ENCODE results near the gene CRABP2. TPM values are rescaled to one million over a fixed set of nuclear protein-coding genes. Genes with fewer than 3 reads are reported as not detected.
A peak's percentile ranks its signal among the peaks of the same experiment; 100 is the strongest.

CRABP2 gene
- total and polyA plus RNA-seq, 2 of the 13 experiments (the other 11 are each of a cell fraction or from before 2014, with no cell fraction given): 0.40 to 0.60 TPM

DNA sequence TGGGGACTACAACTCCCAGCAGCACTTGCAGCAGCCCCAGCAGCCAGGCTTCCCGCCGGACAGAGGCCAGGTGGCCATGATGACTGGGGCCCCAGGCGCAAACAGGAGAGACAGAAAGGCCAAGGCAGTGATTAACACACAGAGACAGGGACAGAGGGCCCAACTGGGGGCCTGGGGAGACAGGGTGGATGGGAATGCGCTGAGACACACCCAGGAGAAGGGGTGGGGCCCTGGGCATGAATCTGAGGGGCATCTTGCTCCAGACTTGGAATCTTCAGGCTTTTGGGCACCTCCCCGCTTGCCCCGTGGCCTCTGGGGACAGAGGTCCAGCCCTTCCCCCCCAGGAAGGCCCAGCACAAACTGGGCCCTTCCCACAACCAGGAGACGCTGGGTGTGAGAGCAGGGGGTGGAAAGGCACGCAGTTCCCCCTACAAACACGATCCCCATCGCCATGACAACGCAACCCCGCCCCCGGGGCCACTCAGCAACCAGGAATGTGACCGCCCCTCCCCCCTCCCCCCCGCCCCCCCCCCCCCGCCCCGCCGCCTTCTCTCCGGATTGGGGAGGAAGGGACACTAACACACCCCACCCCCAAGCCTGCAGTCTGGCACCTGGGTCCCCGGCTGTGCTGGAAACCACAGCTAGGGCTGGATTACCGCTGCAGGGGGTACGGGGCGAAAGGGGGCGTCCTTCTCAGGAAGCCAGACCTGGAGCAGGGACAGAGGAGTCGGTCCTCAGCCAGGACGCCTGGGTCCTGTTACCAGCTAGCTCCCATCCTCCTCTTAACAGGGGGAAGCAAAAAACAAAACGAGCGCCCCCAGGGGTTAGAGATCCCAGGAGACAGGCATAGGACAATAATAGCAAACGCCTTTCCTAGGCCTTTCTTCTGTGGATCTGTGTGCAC, 41.6 kb upstream of the CRABP2 start (continued):
- TF ChIP-seq, protein P1, sequence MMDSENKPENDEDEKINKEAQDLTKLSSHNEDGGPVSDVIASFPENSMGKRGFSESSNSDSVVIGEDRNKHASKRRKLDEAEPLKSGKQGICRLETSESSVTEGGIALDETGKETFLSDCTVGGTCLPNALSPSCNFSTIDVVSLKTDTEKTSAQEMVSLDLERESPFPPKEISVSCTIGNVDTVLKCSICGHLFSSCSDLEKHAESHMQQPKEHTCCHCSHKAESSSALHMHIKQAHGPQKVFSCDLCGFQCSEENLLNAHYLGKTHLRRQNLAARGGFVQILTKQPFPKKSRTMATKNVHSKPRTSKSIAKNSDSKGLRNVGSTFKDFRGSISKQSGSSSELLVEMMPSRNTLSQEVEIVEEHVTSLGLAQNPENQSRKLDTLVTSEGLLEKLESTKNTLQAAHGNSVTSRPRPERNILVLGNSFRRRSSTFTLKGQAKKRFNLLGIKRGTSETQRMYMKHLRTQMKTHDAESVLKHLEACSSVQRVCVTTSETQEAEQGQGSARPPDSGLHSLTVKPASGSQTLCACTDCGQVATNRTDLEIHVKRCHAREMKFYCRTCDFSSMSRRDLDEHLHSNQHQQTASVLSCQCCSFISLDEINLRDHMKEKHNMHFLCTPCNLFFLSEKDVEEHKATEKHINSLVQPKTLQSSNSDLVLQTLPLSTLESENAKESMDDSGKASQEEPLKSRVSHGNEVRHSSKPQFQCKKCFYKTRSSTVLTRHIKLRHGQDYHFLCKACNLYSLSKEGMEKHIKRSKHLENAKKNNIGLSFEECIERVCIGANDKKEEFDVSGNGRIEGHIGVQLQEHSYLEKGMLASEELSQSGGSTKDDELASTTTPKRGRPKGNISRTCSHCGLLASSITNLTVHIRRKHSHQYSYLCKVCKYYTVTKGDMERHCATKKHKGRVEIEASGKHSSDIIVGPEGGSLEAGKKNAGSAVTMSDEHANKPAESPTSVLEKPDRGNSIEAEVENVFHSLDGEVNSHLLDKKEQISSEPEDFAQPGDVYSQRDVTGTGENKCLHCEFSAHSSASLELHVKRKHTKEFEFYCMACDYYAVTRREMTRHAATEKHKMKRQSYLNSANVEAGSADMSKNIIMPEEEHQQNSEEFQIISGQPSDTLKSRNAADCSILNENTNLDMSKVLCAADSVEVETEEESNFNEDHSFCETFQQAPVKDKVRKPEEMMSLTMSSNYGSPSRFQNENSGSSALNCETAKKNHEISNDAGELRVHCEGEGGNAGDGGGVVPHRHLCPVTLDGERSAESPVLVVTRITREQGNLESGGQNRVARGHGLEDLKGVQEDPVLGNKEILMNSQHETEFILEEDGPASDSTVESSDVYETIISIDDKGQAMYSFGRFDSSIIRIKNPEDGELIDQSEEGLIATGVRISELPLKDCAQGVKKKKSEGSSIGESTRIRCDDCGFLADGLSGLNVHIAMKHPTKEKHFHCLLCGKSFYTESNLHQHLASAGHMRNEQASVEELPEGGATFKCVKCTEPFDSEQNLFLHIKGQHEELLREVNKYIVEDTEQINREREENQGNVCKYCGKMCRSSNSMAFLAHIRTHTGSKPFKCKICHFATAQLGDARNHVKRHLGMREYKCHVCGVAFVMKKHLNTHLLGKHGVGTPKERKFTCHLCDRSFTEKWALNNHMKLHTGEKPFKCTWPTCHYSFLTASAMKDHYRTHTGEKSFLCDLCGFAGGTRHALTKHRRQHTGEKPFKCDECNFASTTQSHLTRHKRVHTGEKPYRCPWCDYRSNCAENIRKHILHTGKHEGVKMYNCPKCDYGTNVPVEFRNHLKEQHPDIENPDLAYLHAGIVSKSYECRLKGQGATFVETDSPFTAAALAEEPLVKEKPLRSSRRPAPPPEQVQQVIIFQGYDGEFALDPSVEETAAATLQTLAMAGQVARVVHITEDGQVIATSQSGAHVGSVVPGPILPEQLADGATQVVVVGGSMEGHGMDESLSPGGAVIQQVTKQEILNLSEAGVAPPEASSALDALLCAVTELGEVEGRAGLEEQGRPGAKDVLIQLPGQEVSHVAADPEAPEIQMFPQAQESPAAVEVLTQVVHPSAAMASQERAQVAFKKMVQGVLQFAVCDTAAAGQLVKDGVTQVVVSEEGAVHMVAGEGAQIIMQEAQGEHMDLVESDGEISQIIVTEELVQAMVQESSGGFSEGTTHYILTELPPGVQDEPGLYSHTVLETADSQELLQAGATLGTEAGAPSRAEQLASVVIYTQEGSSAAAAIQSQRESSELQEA (CRISPR knock-in tag; IDR thresholded peaks at IDR 0.05; ENCODE audit: not compliant biosample characterization): no peak
- TF ChIP-seq, protein P2, sequence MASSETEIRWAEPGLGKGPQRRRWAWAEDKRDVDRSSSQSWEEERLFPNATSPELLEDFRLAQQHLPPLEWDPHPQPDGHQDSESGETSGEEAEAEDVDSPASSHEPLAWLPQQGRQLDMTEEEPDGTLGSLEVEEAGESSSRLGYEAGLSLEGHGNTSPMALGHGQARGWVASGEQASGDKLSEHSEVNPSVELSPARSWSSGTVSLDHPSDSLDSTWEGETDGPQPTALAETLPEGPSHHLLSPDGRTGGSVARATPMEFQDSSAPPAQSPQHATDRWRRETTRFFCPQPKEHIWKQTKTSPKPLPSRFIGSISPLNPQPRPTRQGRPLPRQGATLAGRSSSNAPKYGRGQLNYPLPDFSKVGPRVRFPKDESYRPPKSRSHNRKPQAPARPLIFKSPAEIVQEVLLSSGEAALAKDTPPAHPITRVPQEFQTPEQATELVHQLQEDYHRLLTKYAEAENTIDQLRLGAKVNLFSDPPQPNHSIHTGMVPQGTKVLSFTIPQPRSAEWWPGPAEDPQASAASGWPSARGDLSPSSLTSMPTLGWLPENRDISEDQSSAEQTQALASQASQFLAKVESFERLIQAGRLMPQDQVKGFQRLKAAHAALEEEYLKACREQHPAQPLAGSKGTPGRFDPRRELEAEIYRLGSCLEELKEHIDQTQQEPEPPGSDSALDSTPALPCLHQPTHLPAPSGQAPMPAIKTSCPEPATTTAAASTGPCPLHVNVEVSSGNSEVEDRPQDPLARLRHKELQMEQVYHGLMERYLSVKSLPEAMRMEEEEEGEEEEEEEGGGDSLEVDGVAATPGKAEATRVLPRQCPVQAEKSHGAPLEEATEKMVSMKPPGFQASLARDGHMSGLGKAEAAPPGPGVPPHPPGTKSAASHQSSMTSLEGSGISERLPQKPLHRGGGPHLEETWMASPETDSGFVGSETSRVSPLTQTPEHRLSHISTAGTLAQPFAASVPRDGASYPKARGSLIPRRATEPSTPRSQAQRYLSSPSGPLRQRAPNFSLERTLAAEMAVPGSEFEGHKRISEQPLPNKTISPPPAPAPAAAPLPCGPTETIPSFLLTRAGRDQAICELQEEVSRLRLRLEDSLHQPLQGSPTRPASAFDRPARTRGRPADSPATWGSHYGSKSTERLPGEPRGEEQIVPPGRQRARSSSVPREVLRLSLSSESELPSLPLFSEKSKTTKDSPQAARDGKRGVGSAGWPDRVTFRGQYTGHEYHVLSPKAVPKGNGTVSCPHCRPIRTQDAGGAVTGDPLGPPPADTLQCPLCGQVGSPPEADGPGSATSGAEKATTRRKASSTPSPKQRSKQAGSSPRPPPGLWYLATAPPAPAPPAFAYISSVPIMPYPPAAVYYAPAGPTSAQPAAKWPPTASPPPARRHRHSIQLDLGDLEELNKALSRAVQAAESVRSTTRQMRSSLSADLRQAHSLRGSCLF (CRISPR knock-in tag; IDR thresholded peaks at IDR 0.05; ENCODE audit: borderline replicate concordance): no peak
- TF ChIP-seq MIER3 (CRISPR knock-in tag; IDR thresholded peaks at IDR 0.05; ENCODE audit: borderline replicate concordance): no peak
- TF ChIP-seq, protein P3, sequence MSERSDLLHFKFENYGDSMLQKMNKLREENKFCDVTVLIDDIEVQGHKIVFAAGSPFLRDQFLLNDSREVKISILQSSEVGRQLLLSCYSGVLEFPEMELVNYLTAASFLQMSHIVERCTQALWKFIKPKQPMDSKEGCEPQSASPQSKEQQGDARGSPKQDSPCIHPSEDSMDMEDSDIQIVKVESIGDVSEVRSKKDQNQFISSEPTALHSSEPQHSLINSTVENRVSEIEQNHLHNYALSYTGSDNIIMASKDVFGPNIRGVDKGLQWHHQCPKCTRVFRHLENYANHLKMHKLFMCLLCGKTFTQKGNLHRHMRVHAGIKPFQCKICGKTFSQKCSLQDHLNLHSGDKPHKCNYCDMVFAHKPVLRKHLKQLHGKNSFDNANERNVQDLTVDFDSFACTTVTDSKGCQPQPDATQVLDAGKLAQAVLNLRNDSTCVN (CRISPR knock-in tag; IDR thresholded peaks at IDR 0.05; ENCODE audit: borderline replicate concordance): no peak
- TF ChIP-seq RAD51 (IDR thresholded peaks at IDR 0.05; ENCODE audit: borderline replicate concordance): no peak
- TF ChIP-seq ZBTB21 (CRISPR knock-in tag; IDR thresholded peaks at IDR 0.05): no peak
- no peak for TF ChIP-seq KLF11 (CRISPR knock-in tag; IDR thresholded peaks at IDR 0.05)
- TF ChIP-seq REL (CRISPR knock-in tag; conservative IDR thresholded peaks at IDR 0.05): no peak
- TF ChIP-seq ZBTB3 (CRISPR knock-in tag; IDR thresholded peaks at IDR 0.05; ENCODE audit: borderline replicate concordance, low read depth): no peak
- TF ChIP-seq PHF8 (CRISPR knock-in tag; IDR thresholded peaks at IDR 0.05): peak; percentile 66; the same call in 1 of the 2 replicates
- TF ChIP-seq, protein P4, sequence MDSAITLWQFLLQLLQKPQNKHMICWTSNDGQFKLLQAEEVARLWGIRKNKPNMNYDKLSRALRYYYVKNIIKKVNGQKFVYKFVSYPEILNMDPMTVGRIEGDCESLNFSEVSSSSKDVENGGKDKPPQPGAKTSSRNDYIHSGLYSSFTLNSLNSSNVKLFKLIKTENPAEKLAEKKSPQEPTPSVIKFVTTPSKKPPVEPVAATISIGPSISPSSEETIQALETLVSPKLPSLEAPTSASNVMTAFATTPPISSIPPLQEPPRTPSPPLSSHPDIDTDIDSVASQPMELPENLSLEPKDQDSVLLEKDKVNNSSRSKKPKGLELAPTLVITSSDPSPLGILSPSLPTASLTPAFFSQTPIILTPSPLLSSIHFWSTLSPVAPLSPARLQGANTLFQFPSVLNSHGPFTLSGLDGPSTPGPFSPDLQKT (CRISPR knock-in tag; IDR thresholded peaks at IDR 0.05; ENCODE audit: borderline replicate concordance): no peak
- TF ChIP-seq NFKBIZ (CRISPR knock-in tag; IDR thresholded peaks at IDR 0.05): no peak
